ENCODE measurements around the gene CAPZB.

The CAPZB gene

DNA sequence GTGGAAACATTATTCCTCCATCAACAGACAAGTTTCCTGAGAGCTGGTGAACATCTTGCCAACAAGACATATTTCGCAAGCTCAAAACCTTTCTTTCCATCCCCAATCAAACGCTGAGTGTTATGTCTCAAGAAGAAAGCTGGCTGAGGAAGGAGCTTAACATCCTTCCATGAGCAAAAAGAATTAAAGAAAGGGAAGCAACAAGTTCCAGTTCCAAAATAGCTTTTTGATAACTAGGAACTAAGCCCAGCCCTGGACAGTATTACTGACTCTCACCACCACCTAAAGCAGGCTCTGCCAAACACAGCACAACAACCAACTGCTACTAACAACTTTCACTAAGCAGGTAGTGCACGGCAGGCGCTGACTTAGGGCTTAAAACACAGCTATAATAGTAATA, 50.2 kb downstream of the CAPZB start:
- Mint-ChIP-seq H3K4me3 (peak overlapping the region in 1 of 2 donors; percentile 45), H3K27me3 (no peaks in the 10 kb centered on the region), H3K4me1 (ENCODE audit: low read depth in 2 of 2) (peaks cover 73 to 83% of the 10 kb centered on the region in 2 donors), H3K27ac (peak overlapping the region; percentile 74 to 80), H3K9me3 (no peaks in the 10 kb centered on the region), H3K36me3 (ENCODE audit: insufficient read depth) (peaks cover 14% of the 10 kb centered on the region)
- DNase-seq: no peak
- ATAC-seq (replicated peaks): no peak

- H3K4me1 Mint-ChIP-seq (ENCODE audit: low read depth in 2 of 2): peaks cover 71 to 84% of the 10 kb centered on the region in 2 donors
- ATAC-seq (replicated peaks) (no peak), DNase-seq (no peak)
- H3K36me3 Mint-ChIP-seq (ENCODE audit: insufficient read depth): peaks cover 10% of the 10 kb centered on the region
- H3K4me3 Mint-ChIP-seq: peak overlapping the region; percentile 9 to 29
- no peaks in the 10 kb centered on the region for H3K27me3 Mint-ChIP-seq
- peak overlapping the region; percentile 2 to 80 for H3K27ac Mint-ChIP-seq
- no peaks in the 10 kb centered on the region for H3K9me3 Mint-ChIP-seq
Observed at GRCh38 chr1:19433719-19433998, 51.7 kb downstream of the CAPZB start.

DNA sequence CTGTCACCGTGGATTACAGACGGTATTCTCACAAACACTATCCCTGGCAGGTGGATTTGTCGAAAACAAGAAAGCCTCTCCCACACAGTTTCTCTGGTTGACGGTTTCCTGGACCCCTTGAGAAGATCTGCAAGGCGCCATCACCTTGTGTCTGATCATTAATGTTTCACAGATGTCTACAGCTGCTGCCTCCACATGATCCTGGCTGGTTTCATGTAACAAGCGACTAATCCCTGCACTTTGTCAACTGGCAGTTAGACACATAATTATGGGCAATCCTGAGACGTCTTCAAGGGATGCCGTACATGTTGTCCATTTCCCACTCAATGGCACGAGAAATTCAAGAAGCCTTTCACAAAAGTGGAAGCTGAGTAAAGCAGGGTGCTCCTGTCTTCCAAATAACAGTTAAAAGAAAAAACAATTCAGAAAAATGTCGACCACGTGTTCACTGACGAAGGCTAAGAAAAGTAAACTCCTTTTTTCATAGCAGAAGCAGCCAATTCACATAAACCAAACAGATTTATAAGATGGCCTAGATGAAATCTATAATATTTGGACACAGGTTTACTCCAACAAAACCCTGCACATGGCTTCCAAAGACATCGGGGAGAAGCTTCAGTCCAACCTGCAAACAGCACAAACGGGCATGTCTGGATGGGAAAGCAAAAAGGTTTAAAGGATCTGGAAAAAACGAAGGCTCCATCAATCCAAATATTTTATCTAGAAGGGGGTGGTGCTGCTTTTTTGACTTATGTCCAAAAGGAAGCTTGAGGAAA, 52.2 kb downstream of the CAPZB start:
- DNase-seq (no peak), ATAC-seq (replicated peaks) (no peak)
- Mint-ChIP-seq H3K9me3 (no peaks in the 10 kb centered on the region), H3K4me3 (peak overlapping the region in 1 of 2 donors; percentile 39), H3K27ac (peak overlapping the region; percentile 2 to 80), H3K4me1 (ENCODE audit: low read depth in 2 of 2) (peaks cover 70 to 81% of the 10 kb centered on the region in 2 donors), H3K27me3 (no peaks in the 10 kb centered on the region), H3K36me3 (ENCODE audit: insufficient read depth) (peaks cover 14% of the 10 kb centered on the region)

GRCh38 chr1:19430121-19431068, 54.9 kb downstream of the CAPZB start:
- Mint-ChIP-seq H3K27ac (peak overlapping the region; percentile 71 to 88), H3K4me1 (ENCODE audit: low read depth in 2 of 2) (peaks cover 66 to 69% of the 10 kb centered on the region in 2 donors), H3K9me3 (no peaks in the 10 kb centered on the region), H3K4me3 (peak overlapping the region; percentile 27 to 28), H3K27me3 (no peaks in the 10 kb centered on the region), H3K36me3 (ENCODE audit: insufficient read depth) (peaks cover 17% of the 10 kb centered on the region)
- ATAC-seq (replicated peaks) (no peak), DNase-seq (no peak)

DNA sequence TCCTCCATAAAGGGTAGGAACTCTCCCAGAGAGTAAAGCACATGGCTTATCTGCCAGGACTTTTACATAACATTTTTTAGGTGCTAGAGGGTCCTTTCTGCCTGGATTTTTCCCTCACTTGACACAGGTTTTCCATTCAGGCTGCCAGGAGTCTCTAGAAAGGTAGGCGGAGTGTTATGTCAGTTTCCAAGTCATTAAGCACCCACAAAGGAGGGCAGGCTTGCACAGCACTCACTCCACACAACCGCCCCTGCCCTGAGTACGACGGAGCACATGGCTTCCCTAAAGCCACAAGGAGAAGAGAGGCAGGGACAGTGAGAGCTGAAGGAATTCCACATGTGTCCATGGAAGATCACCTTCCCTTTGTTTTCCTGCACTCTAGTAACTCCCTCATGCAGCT, 55.7 kb downstream of the CAPZB start:
- Mint-ChIP-seq H3K27me3 (no peaks in the 10 kb centered on the region), H3K36me3 (ENCODE audit: insufficient read depth) (peaks cover 20% of the 10 kb centered on the region), H3K4me1 (ENCODE audit: low read depth in 2 of 2) (peaks cover 69 to 71% of the 10 kb centered on the region in 2 donors), H3K4me3 (peak overlapping the region; percentile 11 to 28), H3K9me3 (no peaks in the 10 kb centered on the region), H3K27ac (peak overlapping the region; percentile 71 to 88)
- DNase-seq: no peak
- ATAC-seq (replicated peaks): no peak

GRCh38 chr1:19427087-19427781, 58.1 kb downstream of the CAPZB start:
- DNase-seq (no peak), ATAC-seq (replicated peaks) (no peak)
- no peak overlapping the region for H3K4me3 Mint-ChIP-seq
- H3K9me3 Mint-ChIP-seq: no peaks in the 10 kb centered on the region
- peak overlapping the region in 1 of 2 donors; percentile 90 for H3K27ac Mint-ChIP-seq
- no peaks in the 10 kb centered on the region for H3K27me3 Mint-ChIP-seq
- peaks cover 67 to 71% of the 10 kb centered on the region in 2 donors for H3K4me1 Mint-ChIP-seq (ENCODE audit: low read depth in 2 of 2)
- H3K36me3 Mint-ChIP-seq (ENCODE audit: insufficient read depth): peaks cover 27% of the 10 kb centered on the region

DNA sequence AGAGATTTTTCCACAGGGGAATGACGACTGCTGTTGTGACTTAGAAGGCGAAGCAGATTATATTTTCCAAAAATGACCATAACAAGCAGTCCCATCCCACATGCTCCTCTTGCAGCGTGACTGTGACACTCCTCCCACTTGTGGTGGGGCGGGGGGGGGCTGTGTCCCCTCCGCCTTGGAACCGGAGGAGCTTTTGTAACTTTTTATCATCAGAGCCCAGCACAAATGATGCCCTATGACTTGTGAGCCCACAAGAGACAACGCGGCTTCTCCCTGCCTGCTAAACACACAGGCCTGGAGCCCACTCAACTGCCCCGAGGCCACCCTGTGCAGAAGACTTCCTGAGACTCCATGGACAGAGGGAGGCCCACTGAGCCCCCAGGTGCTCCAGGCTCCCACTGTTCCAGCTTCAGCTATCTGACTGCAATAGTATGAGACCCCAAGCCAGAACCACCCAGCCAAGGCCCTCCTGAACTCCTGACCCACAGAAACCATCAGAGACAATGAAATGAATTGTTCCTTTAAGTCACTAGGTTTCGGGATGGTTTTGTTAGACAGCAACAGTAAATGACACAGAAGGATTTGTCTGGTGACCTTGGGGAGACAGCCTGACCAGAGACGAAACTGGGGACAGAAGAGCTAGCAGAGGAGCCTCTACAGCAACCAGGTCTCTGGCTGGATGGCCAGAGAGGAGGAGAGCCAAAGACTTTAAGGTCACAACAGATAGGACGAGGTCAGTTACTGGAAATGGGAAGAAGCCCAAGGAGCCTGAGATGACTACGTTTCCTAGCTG, 58.8 kb downstream of the CAPZB start:
- no peak for ATAC-seq (replicated peaks)
- Mint-ChIP-seq H3K36me3 (ENCODE audit: insufficient read depth) (peaks cover 27% of the 10 kb centered on the region), H3K4me3 (peak overlapping the region; percentile 23 to 43), H3K27ac (peak overlapping the region; percentile 85 to 90), H3K9me3 (no peaks in the 10 kb centered on the region), H3K27me3 (no peaks in the 10 kb centered on the region), H3K4me1 (ENCODE audit: low read depth in 2 of 2) (peaks cover 73 to 78% of the 10 kb centered on the region in 2 donors)
- DNase-seq: no peak

- ATAC-seq (replicated peaks) (no peak), DNase-seq (no peak)
- peak overlapping the region; percentile 85 to 90 for H3K27ac Mint-ChIP-seq
- H3K9me3 Mint-ChIP-seq: no peaks in the 10 kb centered on the region
- H3K4me1 Mint-ChIP-seq (ENCODE audit: low read depth in 2 of 2): peaks cover 75 to 80% of the 10 kb centered on the region in 2 donors
- H3K4me3 Mint-ChIP-seq: peak overlapping the region; percentile 23 to 43
- H3K36me3 Mint-ChIP-seq (ENCODE audit: insufficient read depth): peaks cover 27% of the 10 kb centered on the region
- no peaks in the 10 kb centered on the region for H3K27me3 Mint-ChIP-seq
Observed at GRCh38 chr1:19425646-19426239, 59.6 kb downstream of the CAPZB start.

GRCh38 chr1:19424651-19425570, 60.4 kb downstream of the CAPZB start:
- peaks cover 67 to 73% of the 10 kb centered on the region in 2 donors for H3K4me1 Mint-ChIP-seq (ENCODE audit: low read depth in 2 of 2)
- no peaks in the 10 kb centered on the region for H3K9me3 Mint-ChIP-seq
- no peak for DNase-seq
- H3K4me3 Mint-ChIP-seq: peak overlapping the region in 1 of 2 donors; percentile 43
- H3K36me3 Mint-ChIP-seq (ENCODE audit: insufficient read depth): peaks cover 24% of the 10 kb centered on the region
- H3K27ac Mint-ChIP-seq: peak overlapping the region; percentile 85 to 90
- ATAC-seq (replicated peaks): no peak
- H3K27me3 Mint-ChIP-seq: no peaks in the 10 kb centered on the region

GRCh38 chr1:19423130-19423529, 62.2 kb downstream of the CAPZB start:
- Mint-ChIP-seq H3K4me3 (no peak overlapping the region), H3K27ac (peak overlapping the region; percentile 83 to 90), H3K4me1 (ENCODE audit: low read depth in 2 of 2) (peaks cover 65 to 70% of the 10 kb centered on the region in 2 donors), H3K27me3 (no peaks in the 10 kb centered on the region), H3K9me3 (no peaks in the 10 kb centered on the region), H3K36me3 (ENCODE audit: insufficient read depth) (peaks cover 36% of the 10 kb centered on the region)
- DNase-seq (no peak), ATAC-seq (replicated peaks) (no peak)

DNA sequence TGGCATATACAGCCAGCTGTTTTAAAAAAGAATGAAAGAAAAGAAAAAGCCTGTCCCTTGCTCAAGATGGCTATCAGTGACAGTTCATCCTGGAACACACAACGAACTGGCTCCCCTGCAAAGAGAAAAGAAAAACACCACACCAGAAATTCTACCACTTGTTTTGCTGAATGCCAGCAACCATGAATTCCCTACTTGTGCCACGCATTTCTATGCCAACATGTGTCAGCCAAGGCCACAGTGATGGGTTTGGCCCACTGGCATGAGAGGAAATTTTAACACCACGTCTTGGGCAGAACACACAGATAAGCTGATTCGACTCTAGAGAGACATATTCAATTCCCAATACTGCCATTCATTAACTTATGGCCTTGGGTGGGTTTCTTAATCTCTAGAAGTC, 64.0 kb downstream of the CAPZB start:
- Mint-ChIP-seq H3K4me3 (peak overlapping the region in 1 of 2 donors; percentile 50), H3K27ac (peak overlapping the region; percentile 83 to 90), H3K9me3 (no peaks in the 10 kb centered on the region), H3K4me1 (ENCODE audit: low read depth in 2 of 2) (peaks cover 69 to 83% of the 10 kb centered on the region in 2 donors), H3K36me3 (ENCODE audit: insufficient read depth) (peaks cover 39% of the 10 kb centered on the region), H3K27me3 (no peaks in the 10 kb centered on the region)
- DNase-seq: no peak
- no peak for ATAC-seq (replicated peaks)

Measured in effector memory CD8-positive, alpha-beta T cell (primary cell).